ENCODE results near the gene ZNF555.

DNA sequence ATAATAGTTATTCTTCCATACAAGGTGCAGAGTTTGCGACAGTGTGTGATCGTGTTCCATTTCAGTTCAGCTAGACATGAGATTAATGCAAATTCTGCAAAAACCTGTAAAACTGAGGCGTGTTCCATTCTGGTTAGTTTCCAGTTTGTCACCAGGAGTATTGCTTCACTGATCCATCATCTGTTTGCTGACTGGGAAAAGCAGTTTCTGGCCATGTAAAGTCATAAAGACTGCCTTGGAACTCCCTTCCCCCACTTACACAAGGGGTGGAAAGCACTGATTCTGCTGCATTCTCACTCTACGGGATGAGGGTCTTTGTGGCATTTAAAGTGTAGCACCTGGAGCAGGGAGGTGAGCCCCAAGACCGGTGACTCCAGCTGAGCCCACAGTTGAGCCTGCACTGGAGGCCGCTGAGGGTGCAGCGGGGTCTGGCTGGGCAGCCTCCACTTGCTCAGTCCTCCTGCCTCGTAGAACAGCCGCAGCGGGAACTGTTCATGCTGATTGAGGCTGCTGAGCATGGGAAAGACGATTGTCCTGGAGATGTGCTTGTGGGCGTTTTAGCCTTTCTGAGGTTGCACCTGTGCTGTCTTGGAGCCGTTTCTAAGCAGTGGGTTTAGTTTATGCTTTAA, 61.4 kb downstream of the ZNF555 start:
- TF ChIP-seq SIN3A (IDR thresholded peaks at IDR 0.05; ENCODE audit: borderline replicate concordance in 2 of 2, control insufficient read depth in 1 of 2, low read depth in 2 of 2, low read length in 2 of 2) (no peak), GTF2F1 (IDR thresholded peaks at IDR 0.05; ENCODE audit: low read depth, low read length) (no peak), ZKSCAN1 (IDR thresholded peaks at IDR 0.05; ENCODE audit: low read depth, low read length) (no peak), ZNF707 (CRISPR knock-in tag; conservative IDR thresholded peaks at IDR 0.05) (no peak)
- TF ChIP-seq, protein P1, sequence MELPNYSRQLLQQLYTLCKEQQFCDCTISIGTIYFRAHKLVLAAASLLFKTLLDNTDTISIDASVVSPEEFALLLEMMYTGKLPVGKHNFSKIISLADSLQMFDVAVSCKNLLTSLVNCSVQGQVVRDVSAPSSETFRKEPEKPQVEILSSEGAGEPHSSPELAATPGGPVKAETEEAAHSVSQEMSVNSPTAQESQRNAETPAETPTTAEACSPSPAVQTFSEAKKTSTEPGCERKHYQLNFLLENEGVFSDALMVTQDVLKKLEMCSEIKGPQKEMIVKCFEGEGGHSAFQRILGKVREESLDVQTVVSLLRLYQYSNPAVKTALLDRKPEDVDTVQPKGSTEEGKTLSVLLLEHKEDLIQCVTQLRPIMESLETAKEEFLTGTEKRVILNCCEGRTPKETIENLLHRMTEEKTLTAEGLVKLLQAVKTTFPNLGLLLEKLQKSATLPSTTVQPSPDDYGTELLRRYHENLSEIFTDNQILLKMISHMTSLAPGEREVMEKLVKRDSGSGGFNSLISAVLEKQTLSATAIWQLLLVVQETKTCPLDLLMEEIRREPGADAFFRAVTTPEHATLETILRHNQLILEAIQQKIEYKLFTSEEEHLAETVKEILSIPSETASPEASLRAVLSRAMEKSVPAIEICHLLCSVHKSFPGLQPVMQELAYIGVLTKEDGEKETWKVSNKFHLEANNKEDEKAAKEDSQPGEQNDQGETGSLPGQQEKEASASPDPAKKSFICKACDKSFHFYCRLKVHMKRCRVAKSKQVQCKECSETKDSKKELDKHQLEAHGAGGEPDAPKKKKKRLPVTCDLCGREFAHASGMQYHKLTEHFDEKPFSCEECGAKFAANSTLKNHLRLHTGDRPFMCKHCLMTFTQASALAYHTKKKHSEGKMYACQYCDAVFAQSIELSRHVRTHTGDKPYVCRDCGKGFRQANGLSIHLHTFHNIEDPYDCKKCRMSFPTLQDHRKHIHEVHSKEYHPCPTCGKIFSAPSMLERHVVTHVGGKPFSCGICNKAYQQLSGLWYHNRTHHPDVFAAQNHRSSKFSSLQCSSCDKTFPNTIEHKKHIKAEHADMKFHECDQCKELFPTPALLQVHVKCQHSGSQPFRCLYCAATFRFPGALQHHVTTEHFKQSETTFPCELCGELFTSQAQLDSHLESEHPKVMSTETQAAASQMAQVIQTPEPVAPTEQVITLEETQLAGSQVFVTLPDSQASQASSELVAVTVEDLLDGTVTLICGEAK (IDR thresholded peaks at IDR 0.05), result no peak
- TF ChIP-seq, protein P1 (CRISPR knock-in tag; IDR thresholded peaks at IDR 0.05), result no peak
- TF ChIP-seq, protein P2, sequence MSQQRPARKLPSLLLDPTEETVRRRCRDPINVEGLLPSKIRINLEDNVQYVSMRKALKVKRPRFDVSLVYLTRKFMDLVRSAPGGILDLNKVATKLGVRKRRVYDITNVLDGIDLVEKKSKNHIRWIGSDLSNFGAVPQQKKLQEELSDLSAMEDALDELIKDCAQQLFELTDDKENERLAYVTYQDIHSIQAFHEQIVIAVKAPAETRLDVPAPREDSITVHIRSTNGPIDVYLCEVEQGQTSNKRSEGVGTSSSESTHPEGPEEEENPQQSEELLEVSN (IDR thresholded peaks at IDR 0.05; ENCODE audit: borderline replicate concordance in 1 of 2, extremely low read depth in 1 of 2, insufficient read depth in 1 of 2, insufficient read length in 1 of 2, low read depth in 1 of 2, low read length in 1 of 2, poor library complexity in 1 of 2, severe bottlenecking in 1 of 2), result no peak
- TF ChIP-seq, protein P3, sequence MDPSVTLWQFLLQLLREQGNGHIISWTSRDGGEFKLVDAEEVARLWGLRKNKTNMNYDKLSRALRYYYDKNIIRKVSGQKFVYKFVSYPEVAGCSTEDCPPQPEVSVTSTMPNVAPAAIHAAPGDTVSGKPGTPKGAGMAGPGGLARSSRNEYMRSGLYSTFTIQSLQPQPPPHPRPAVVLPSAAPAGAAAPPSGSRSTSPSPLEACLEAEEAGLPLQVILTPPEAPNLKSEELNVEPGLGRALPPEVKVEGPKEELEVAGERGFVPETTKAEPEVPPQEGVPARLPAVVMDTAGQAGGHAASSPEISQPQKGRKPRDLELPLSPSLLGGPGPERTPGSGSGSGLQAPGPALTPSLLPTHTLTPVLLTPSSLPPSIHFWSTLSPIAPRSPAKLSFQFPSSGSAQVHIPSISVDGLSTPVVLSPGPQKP (CRISPR knock-in tag; IDR thresholded peaks at IDR 0.05), result no peak

Measured in K562 (cell line).